GM18867 (cell line): ENCODE results near the gene LRRC8C.

Experiments
- ATAC-seq: cut with Tn5 transposase; IDR thresholded peaks from one replicate; pipeline ENCODE4 v1.9.1; 2021; ENCODE audit warnings: mild to moderate bottlenecking, moderate library complexity; ENCODE audit not compliant: unreplicated experiment

The LRRC8C gene

GRCh38 chr1:89633248-89633799, 404 bp downstream of the LRRC8C start:
- ATAC-seq, result peak; percentile 58

DNA sequence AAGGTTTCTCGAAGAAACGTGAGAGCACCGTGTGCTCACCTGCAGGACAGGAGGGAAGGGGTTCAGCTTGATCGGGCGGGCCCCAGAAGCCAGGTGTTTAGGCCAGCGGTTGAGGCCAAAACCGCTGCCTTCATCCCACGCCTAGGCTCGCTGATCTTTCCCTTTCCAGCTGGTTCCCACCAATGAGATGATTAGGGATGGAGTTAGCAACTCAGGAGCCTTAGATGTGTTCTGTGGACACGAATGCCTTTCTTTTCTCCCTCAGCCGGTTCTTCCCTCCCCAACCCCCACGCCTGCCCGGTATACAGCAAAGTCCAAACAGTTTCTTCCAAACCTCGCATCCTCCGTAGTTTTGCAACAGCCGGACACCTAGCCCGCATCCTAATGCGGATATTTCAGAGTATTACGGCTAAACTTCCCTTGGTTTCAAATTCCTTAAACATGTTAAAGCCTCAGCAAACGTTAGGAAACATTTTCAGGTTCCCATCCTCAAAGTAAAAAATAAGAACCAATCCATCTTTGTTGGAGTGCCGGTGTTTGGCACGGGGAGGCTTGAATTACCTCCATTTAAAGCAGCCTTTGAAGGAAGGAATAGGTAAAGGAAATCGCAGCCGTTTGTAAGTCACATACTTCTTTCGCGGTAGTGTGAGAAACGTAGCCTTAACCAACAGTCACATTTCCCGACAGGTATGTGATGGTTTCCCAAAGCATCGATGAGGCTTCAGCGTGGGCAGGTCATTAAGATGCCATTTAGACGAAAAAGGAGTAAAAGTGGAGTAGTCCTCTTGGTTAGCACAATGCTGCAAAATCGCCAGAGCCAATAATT, 1.1 kb downstream of the LRRC8C start:
- ATAC-seq, result peak; percentile 1

- ATAC-seq, result no peak
Observed at GRCh38 chr1:89635825-89636815, 3.2 kb downstream of the LRRC8C start.

DNA sequence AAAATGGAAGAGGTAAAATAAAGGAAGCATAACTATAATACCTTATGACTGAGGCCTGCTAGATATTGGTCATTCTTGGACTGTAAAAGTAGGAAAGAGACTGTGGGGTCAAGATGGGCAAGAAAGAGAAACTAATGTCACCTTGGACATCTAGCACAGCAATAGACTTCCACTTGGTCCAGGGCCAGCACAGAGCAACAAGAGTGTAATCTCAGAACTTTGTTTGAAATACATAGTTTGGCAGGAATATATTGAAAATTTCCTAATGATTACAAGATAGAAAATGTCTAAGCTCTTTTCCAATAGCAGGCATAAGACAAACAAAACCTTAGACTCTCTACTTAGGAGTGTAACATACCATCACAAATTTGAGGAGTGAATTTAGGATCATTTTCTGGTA, 4.6 kb downstream of the LRRC8C start:
- no peak for ATAC-seq

DNA sequence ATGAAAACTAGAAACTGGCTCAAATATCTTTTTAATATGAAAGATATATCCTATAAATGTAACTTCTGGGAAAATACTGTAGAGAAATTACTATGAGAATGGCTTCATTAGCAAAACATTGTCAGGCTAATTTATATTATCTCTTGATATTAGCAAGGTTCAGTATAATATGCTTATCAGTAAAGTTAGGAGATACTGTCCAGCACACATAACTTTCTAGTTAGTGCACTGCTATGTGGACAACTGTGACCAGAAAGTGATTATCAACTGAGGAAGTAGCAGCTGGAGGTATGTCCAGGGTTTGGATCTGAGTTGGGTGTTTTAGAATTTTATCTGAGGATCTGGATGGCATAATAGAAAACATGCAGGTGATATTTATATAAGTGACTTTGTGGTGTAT, 7.5 kb downstream of the LRRC8C start:
- ATAC-seq, result no peak

GRCh38 chr1:89641781-89642180, 8.9 kb downstream of the LRRC8C start:
- no peak for ATAC-seq

DNA sequence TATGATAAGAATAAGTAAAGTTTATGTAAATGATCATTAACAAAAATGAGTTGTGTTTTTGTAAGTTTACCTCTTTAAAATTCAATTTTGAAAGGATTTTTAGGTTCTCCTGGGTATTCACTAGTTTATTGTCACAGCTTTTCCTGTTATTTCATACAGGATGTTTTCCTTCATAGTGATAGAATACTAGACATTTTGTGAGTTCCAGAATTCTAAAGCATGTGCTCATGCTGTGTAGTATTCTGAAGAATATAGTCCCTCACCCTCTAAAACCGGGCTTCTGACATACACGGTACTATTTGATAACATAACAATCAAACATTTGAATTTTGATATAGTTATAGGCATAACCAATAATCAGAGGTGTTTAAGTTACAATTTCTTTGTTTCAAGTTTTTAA, 10.7 kb downstream of the LRRC8C start:
- no peak for ATAC-seq

GRCh38 chr1:89644119-89644814, 11.3 kb downstream of the LRRC8C start:
- ATAC-seq, result no peak

GRCh38 chr1:89646259-89646658, 13.3 kb downstream of the LRRC8C start:
- ATAC-seq, result no peak

GRCh38 chr1:89649783-89650182, 16.9 kb downstream of the LRRC8C start:
- no peak for ATAC-seq

- ATAC-seq, result no peak
Observed at GRCh38 chr1:89652373-89652772, 19.5 kb downstream of the LRRC8C start.

GRCh38 chr1:89657886-89658285, 25.0 kb downstream of the LRRC8C start:
- ATAC-seq, result no peak

DNA sequence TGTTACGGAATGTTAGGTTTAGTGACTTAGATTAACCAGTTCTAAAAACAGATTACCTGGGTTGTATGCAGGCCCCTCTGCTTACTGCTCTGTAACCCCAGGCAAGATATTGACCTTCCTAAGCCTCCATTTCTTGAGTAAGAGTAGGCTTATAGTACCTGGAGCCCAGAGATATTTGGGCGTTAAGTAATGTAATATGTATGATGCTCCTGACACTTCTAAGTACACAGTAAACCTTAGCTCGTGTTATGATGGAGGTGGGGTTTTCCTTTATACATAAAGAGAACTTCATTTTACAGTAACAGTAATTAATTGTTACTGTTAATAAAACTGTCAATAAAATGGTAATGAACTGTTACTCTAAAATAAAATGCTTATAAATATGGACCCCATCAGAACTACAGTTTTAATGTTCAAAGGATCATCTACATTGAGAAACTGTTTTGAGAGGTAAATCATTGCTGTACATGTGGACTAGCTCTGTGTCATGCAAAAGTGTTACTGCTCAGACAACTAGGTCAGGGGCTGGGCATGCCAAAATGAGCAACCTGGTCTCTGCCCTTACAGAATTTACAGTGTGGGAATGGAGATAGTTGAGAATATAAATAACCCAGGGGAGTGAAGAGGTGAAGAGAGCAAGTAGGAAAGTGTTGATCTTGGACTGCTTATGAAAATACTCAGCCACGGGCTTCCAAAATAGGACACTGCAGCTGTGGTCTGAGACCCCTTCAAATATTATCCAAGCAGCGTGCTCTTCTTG, 26.6 kb downstream of the LRRC8C start:
- no peak for ATAC-seq

GRCh38 chr1:89660224-89661061, 27.5 kb downstream of the LRRC8C start:
- ATAC-seq, result no peak

DNA sequence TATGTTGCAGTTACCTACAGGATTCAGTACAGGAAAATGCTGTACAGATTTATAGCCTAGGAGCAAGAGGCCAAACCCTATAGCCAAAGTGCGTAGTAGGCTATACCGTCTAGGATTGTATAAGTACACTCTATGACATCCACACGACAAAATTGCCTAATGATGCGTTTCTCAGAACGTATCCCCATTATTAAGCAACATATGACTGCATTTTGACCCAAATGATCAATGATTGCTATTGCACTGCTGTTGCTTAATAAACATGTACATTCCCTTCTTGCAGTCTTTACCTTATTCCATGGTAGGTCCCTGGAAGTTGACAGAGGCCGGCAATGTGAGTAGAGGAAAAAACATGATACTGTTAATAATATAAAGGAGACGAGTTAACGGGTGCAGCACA, 33.0 kb downstream of the LRRC8C start:
- no peak for ATAC-seq

- ATAC-seq, result no peak
Observed at GRCh38 chr1:89666640-89667039, 33.7 kb downstream of the LRRC8C start.

DNA sequence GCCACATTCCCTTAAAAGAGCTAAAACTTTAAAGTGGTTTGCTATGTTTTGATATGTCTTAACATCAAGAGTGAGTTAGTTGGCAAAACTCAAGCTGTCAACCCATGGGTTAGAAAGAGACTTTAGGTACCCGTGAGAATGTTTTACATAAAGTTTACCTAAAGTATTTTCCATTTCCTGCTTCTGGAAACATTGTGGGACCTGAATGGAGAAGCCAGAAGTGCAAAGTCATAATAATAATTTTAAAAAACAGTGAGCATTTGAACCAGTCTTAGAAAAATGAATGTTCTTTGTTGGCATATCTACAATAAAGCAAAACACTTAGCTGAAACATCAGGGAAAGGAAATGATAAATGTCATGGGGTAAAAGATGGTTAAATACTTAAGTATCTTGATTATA, 34.8 kb downstream of the LRRC8C start:
- no peak for ATAC-seq

GRCh38 chr1:89668961-89669360, 36.0 kb downstream of the LRRC8C start:
- ATAC-seq, result no peak

GRCh38 chr1:89669441-89669840, 36.5 kb downstream of the LRRC8C start:
- no peak for ATAC-seq
